GM12873 (cell line): ENCODE measurements around the gene GVQW3.

ENCODE experiments used
- CTCF ChIP-seq: IDR thresholded peaks from 2 replicates; pipeline ENCODE4 v1.5.1; 2012; ENCODE audit warnings: low read depth, mild to moderate bottlenecking, moderate library complexity, low read length, control low read depth; ENCODE audit not compliant: insufficient read depth; ENCODE audit errors: missing control alignments

Gene GVQW3

GRCh38 chr11:76397383-76397782 lies 16.3 kb downstream of the GVQW3 start:
- no peak for TF ChIP-seq CTCF

- no peak for TF ChIP-seq CTCF
Observed at GRCh38 chr11:76400967-76401366, 19.8 kb downstream of the GVQW3 start.

- TF ChIP-seq CTCF = no peak
Observed at GRCh38 chr11:76406359-76406758, 25.2 kb downstream of the GVQW3 start.

GRCh38 chr11:76408171-76408965 lies 27.2 kb downstream of the GVQW3 start:
- TF ChIP-seq CTCF = no peak

- TF ChIP-seq CTCF = no peak
Observed at GRCh38 chr11:76410851-76411357, 29.8 kb downstream of the GVQW3 start.

GRCh38 chr11:76415073-76415472 lies 34.0 kb downstream of the GVQW3 start:
- no peak for TF ChIP-seq CTCF

GRCh38 chr11:76419896-76420295 lies 38.8 kb downstream of the GVQW3 start:
- peak; percentile 68 for TF ChIP-seq CTCF
